NCI-H146 treated with DMSO at 0.1 percent for 48 hours (cell line): Measurements from ENCODE around the gene CALHM4.
"Not testable (repeated sequence)": the region's sequence is repeated elsewhere in the genome, so short reads cannot be mapped to it uniquely, and the experiment has no call there.

Experiments
- DNase-seq: peaks from one replicate; lab custom pipeline; 2025; ENCODE audit not compliant: unreplicated experiment; lab: John Stamatoyannopoulos, UW

CALHM4 gene

GRCh38 chr6:116572162-116572561 is 18.6 kb downstream of the CALHM4 start:
- peak; percentile 31 for DNase-seq

GRCh38 chr6:116575227-116575626 is 21.7 kb downstream of the CALHM4 start:
- no peak for DNase-seq

DNA sequence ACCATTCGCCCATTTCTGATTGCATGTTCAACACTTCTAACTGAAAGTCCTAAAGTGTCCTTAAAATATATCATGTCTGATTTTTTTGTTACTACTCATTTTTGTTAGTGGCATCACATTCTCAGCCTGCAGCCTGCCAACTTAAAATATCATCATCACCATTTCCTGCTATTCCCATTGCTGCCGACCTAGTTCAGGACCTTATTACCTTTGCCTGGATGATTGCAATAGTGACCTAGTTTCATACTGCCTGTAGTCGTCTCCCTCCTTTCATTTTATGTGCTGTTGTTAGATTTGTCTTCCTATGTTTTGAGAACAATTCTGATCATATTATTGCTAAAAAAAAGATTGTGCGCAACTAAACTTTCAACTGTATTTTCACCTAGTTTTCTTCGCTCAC is 23.9 kb downstream of the CALHM4 start:
- no peak for DNase-seq

DNA sequence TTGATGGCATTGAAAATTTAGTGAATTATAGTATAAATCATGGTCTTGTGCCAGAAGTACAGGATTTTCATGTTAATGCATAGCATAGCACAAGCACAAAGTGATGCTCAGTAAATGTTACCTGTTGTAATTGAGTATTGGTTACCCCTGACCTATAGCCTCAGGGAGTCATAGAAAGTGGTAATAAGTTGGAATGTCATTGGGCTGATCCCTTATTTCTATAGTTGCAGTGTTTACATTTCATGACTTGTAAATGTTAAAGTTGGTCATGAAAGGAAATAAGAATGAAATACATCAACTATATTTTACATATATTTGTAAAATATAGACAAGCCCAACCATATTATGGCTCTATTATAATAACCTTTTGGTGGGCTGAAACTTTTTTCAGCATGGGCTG is 24.8 kb downstream of the CALHM4 start:
- DNase-seq: no peak

DNA sequence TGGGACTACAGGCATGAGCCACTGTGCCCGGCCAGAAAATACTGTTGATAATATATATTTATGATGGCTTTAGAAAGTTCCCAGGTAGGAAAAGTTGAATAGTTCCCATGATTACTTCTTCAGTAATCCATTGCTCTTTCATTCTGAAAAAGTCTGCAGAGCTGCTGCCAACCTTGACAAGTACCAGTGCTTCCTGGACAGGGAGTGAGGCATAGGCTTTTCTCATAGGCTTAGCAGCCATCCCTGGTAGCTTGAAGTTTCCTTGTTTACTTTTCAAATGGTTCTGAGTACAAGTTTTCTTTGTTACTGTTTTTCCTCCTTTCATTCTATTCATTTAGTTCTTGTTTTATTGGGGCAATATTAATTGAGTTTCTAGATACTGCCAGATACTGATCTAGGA is 25.6 kb downstream of the CALHM4 start:
- DNase-seq: no peak

- no peak for DNase-seq
These were observed 26.6 kb downstream of the CALHM4 start for GRCh38 chr6:116580198-116580597.

DNA sequence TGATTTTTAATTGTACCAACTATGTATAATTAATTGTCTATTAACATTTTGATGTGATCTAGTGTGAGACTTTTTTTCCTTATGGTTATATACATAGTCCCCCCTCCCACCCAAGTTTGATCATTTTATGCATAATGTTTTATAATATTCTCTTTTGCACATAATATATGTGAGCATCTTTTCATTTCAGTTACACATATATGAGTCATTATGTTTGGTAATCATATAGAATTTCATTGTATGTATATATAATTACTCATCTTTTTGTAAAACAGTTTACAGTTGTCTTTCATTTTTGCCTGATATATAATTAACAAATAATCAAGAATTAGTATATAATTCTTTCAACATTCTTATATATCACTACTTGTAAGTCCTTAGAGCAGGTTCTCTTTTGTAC is 32.7 kb downstream of the CALHM4 start:
- DNase-seq: no peak

- no peak for DNase-seq
These were observed 33.2 kb downstream of the CALHM4 start for GRCh38 chr6:116586738-116587137.

DNA sequence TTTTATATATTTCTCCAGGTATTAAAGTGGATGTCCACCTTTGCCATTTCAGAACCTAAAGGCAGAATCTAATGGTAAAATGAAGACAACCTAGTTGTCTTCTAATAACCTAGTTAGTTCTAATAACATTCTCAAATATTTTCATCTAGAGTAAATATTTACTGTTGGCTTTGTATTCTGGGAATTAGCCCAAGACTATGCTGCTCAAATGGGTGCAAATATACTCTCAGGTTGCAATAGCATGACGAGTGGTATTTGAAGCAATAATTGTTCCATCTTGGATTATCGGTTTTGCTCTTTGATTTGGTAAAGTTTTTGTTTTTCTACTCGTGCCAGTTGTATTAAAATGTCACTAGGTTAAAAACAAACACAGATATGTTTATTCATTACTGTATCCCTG is 41.7 kb downstream of the CALHM4 start:
- DNase-seq: no peak

DNA sequence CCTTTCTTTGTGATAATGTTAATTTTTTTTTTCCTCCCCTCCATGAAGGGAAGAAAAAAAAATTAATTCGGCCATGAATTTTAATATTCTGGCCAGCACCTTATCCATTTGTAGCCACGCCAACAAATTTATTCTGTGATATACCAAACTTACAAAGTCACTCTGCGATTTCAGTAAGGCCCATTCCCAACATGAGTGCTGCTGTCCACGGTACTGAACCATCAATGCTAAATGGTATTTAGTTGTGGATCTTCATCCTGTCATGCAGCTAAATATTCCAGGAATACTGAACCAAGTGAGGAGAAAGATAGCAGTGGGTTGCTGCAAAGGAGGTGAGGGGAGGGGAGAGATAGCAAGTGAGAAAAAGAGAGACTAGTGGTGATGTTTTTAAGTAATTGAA is 43.3 kb downstream of the CALHM4 start:
- DNase-seq: no peak

- not testable (repeated sequence) for DNase-seq
These were observed 50.4 kb downstream of the CALHM4 start for GRCh38 chr6:116603916-116604315.

DNA sequence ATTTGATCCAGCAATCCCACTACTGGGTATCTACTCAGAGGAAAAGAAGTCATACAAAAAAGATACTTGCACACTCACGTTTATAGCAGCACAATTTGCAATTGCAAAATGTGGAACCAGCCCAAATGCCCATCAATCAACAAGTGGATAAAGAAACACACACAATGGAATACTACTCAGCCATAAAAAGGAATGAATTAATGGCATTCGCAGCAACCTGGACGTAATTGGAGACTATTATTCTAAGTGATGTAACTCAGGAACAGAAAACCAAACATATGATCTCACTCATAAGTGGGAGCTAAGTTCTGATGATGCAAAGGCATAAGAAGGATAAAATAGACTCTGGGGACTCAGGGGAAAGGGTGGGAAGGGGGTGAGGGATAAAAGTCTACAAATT is 51.3 kb downstream of the CALHM4 start:
- DNase-seq: not testable (repeated sequence)

GRCh38 chr6:116605935-116606334 is 52.4 kb downstream of the CALHM4 start:
- no peak for DNase-seq
